Peyer's patch (tissue), 4 donors: ENCODE results near the gene PRTG. TPM values are rescaled to one million over a fixed set of nuclear protein-coding genes. Genes with fewer than 3 reads are reported as not detected.
"Not testable (repeated sequence)": the region's sequence is repeated elsewhere in the genome, so short reads cannot be mapped to it uniquely, and the experiment has no call there.

ENCODE experiments used
- DNase-seq, 3 donors: peaks; one replicate each; pipeline ENCODE4 v3.0.0-alpha.2; 2017 to 2019
- H3K27ac ChIP-seq, 4 donors: fragments of 200-600 bp; sonication (generic); one replicate each; pipeline ENCODE4 v1.5.1; 2016 to 2019
- H3K27me3 ChIP-seq, 2 donors: fragments of 200-600 bp; sonication (generic); one replicate each; pipeline ENCODE4 v1.5.1; 2019
- H3K36me3 ChIP-seq, 3 donors: fragments of 200-600 bp; sonication (generic); one replicate each; pipeline ENCODE4 v1.5.1; 2016 to 2019
- H3K4me1 ChIP-seq, 4 donors: fragments of 200-600 bp; sonication (generic); one replicate each; pipeline ENCODE4 v1.5.1; 2016 to 2019
- H3K4me3 ChIP-seq, 4 donors: fragments of 200-600 bp; sonication (generic); 1 replicate in 3 of 4; 2 replicates in 1 of 4; pipeline ENCODE4 v1.5.1; 2016 to 2019; ENCODE audit warnings: mild to moderate bottlenecking in 1 of 4
- H3K9me3 ChIP-seq, 4 donors: fragments of 200-600 bp; sonication (generic); one replicate each; pipeline ENCODE4 v1.5.1; 2016 to 2019; ENCODE audit warnings: mild to moderate bottlenecking in 1 of 4
- CTCF ChIP-seq, 6 experiments: fragments of 450-650 bp in 4 of 6; fragments of 200-600 bp in 2 of 6; sonication (generic) in 1 of 6; IDR thresholded peaks; one replicate each; pipeline ENCODE4 v1.5.1; 2017 to 2019; ENCODE audit warnings: antibody characterized with exemption in 6 of 6, mild to moderate bottlenecking in 3 of 6, moderate library complexity in 1 of 6
- POLR2A ChIP-seq, 2 donors: fragments of 450-650 bp; IDR thresholded peaks; one replicate each; pipeline ENCODE4 v1.5.1; 2017; ENCODE audit warnings: antibody characterized with exemption in 2 of 2, mild to moderate bottlenecking in 2 of 2, moderate library complexity in 2 of 2
- total RNA-seq, 4 donors: library from RNA; depleted of rRNA; stranded (reverse); fragments of >200 nt; gene quantifications; one replicate each; pipeline ENCODE4 v1.1.0, GENCODE V29; 2016

The PRTG gene
- total RNA-seq, 4 donors from 2014 or later, result 0.19 to 6.6 (median 0.54) TPM; not detected in 1

GRCh38 chr15:55770806-55771205 is 27.9 kb upstream of the PRTG start:
- Histone ChIP-seq H3K9me3 (no peaks in the 10 kb centered on the region), H3K36me3 (no peaks in the 10 kb centered on the region), H3K4me3 (no peak overlapping the region), H3K27ac (no peak overlapping the region), H3K4me1 (no peaks in the 10 kb centered on the region), H3K27me3 (no peaks in the 10 kb centered on the region)
- no peak for TF ChIP-seq POLR2A (IDR thresholded peaks at IDR 0.05)
- TF ChIP-seq CTCF (IDR thresholded peaks at IDR 0.05), result no peak
- no peak for DNase-seq

DNA sequence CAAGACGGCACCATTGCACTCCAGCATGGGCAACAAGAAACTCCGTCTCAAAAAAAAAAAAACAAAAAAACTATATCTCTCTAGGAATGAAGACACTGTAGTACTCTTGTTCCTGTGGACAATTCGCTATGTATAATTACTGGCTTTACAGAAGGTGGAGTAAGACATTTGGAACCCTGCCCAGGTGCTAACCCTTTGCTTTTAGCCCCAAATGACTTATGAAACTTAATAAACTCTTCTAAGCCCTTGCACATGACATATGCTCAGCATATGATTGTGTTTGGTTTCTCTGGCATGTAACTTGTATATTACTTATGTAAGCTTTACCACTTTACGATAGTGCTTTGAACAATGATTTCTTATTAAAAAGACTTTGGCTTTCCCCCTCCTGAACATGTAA is 27.3 kb upstream of the PRTG start:
- DNase-seq, result no peak

DNA sequence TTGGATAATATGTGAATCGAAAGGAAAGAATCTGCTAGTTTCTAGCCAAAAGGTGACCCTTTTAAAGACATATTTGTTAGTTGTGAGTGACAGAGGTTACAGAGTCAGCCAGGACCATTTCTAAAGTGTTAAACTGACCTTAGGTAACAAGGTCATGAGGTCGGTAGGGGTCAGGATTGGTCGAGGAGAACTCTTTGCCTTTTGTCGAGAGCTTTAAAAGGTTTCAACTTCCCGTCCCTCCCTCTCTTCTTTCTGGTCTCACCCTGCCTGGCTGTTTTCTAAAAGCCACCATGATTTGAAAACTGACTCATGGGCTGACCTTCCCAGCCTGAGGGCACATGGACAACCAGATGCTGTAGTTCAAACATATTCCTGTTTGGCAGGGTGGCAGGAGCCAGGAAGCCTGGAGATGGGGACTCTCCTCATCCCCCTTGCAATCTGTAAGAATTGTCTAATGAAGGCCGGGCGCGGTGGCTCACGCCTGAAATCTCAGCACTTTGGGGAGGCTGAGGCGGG is 25.8 kb upstream of the PRTG start:
- H3K27me3 ChIP-seq, result no peaks in the 10 kb centered on the region
- TF ChIP-seq CTCF (IDR thresholded peaks at IDR 0.05), result no peak
- no peak for TF ChIP-seq POLR2A (IDR thresholded peaks at IDR 0.05)

More for the DNA sequence above, 27.3 kb upstream of the PRTG start:
- no peak overlapping the region for H3K27ac ChIP-seq
- no peak overlapping the region for H3K4me3 ChIP-seq
- no peaks in the 10 kb centered on the region for H3K36me3 ChIP-seq
- TF ChIP-seq CTCF (IDR thresholded peaks at IDR 0.05), result no peak
- no peak for TF ChIP-seq POLR2A (IDR thresholded peaks at IDR 0.05)
- no peaks in the 10 kb centered on the region for H3K27me3 ChIP-seq
- no peaks in the 10 kb centered on the region for H3K4me1 ChIP-seq
- H3K9me3 ChIP-seq, result no peaks in the 10 kb centered on the region

DNA sequence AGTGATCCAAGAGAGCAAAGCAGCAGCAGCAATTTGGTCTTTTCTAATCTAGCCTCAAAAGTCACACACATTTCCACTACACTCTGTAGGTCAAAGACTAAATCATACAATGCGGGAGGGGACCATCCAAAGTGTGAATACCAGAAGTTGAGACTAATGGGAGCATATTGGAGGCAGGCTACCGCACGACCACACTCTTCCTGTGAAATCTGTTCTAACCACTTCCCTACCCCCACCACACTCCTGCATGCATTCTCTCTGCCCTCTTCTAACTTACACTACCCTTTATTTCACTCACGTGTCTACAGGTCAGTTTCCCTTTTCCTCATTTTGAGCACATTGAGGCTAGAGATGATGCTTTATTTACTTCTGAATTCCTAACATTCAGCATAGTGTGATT is 23.7 kb upstream of the PRTG start:
- TF ChIP-seq CTCF (IDR thresholded peaks at IDR 0.05) (no peak), POLR2A (IDR thresholded peaks at IDR 0.05) (no peak)

More for the DNA sequence above, 25.8 kb upstream of the PRTG start:
- Histone ChIP-seq H3K4me3 (no peak overlapping the region), H3K9me3 (no peaks in the 10 kb centered on the region), H3K27ac (no peak overlapping the region), H3K4me1 (no peaks in the 10 kb centered on the region), H3K36me3 (no peaks in the 10 kb centered on the region)
- DNase-seq, result no peak

DNA sequence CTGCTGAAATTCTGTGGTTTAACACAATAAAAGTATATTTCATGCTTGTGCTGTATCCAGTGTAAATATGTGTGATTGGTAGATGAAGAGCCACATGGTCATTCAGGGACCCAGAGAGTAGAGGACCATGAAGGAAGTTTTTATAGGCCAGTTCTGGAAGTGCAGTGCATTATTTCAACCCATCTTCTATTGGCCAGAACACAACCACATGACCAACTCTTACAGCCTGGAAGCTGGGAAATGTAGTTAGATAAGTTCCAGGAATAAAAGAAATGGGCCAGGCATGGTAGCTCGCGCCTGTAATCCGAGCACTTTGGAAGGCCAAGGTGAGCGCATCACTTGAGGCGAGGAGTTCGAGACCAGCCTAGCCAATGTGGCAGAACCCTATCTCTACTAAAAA is 21.4 kb upstream of the PRTG start:
- H3K27me3 ChIP-seq, result no peaks in the 10 kb centered on the region
- no peak for DNase-seq
- H3K36me3 ChIP-seq, result no peaks in the 10 kb centered on the region
- no peak for TF ChIP-seq CTCF (IDR thresholded peaks at IDR 0.05)
- no peak for TF ChIP-seq POLR2A (IDR thresholded peaks at IDR 0.05)
- no peaks in the 10 kb centered on the region for H3K9me3 ChIP-seq
- no peaks in the 10 kb centered on the region for H3K4me1 ChIP-seq
- H3K27ac ChIP-seq, result no peak overlapping the region
- no peak overlapping the region for H3K4me3 ChIP-seq

More for the DNA sequence above, 23.7 kb upstream of the PRTG start:
- Histone ChIP-seq H3K27me3 (no peaks in the 10 kb centered on the region), H3K27ac (no peak overlapping the region), H3K4me3 (no peak overlapping the region), H3K4me1 (no peaks in the 10 kb centered on the region), H3K9me3 (no peaks in the 10 kb centered on the region), H3K36me3 (no peaks in the 10 kb centered on the region)
- no peak for DNase-seq

GRCh38 chr15:55758580-55758986 is 15.6 kb upstream of the PRTG start:
- Histone ChIP-seq H3K4me1 (no peaks in the 10 kb centered on the region), H3K36me3 (no peaks in the 10 kb centered on the region), H3K27ac (no peak overlapping the region), H3K9me3 (no peaks in the 10 kb centered on the region), H3K4me3 (no peak overlapping the region), H3K27me3 (no peaks in the 10 kb centered on the region)
- DNase-seq, result no peak
- TF ChIP-seq CTCF (IDR thresholded peaks at IDR 0.05) (no peak), POLR2A (IDR thresholded peaks at IDR 0.05) (no peak)

- H3K27ac ChIP-seq, H3K27me3 ChIP-seq, H3K9me3 ChIP-seq, H3K4me3 ChIP-seq, H3K36me3 ChIP-seq, DNase-seq, H3K4me1 ChIP-seq: not testable (repeated sequence)
Measured at GRCh38 chr15:55753433-55753832, 10.5 kb upstream of the PRTG start.
